CD14-positive monocyte (primary cell): ENCODE results near the gene SH3BGR. TPM values are rescaled to one million over a fixed set of nuclear protein-coding genes. Genes with fewer than 3 reads are reported as not detected.

Experiments used
- DNase-seq, 3 donors: peaks; one replicate each; pipeline ENCODE4 v3.0.0-alpha.2; 2011 to 2022
- H2AFZ ChIP-seq: 2 replicates; pipeline ENCODE4 v1.6.0; 2012; ENCODE audit warnings: mild to moderate bottlenecking, low read depth, low read length, inconsistent platforms; ENCODE audit not compliant: insufficient read depth, poor library complexity, severe bottlenecking
- H3K27ac ChIP-seq, 2 donors: 1 replicate in 1 of 2; 2 replicates in 1 of 2; pipeline ENCODE4 v1.5.1; 2012 to 2013; ENCODE audit warnings: low read length in 2 of 2, control low read depth in 1 of 2, inconsistent platforms in 1 of 2, low read depth in 1 of 2, mild to moderate bottlenecking in 1 of 2
- H3K27me3 ChIP-seq, 2 donors: one replicate each; pipeline versions ENCODE4 v1.6.0 to v1.6.1; 2011 to 2013; ENCODE audit warnings: low read length in 2 of 2; ENCODE audit not compliant: control insufficient read depth in 2 of 2, insufficient read depth in 2 of 2
- H3K36me3 ChIP-seq, 2 donors: replicated peaks in 1 of 2; 1 replicate in 1 of 2; 2 replicates in 1 of 2; pipeline versions ENCODE4 v1.5.1 to v1.6.1; 2012 to 2013; ENCODE audit warnings: low read length in 2 of 2, control low read depth in 1 of 2, inconsistent platforms in 1 of 2, mild to moderate bottlenecking in 1 of 2; ENCODE audit not compliant: insufficient read depth in 2 of 2, control insufficient read depth in 1 of 2
- H3K4me1 ChIP-seq, 2 donors: 1 replicate in 1 of 2; 2 replicates in 1 of 2; pipeline versions ENCODE4 v1.5.1 to v1.6.1; 2012 to 2013; ENCODE audit warnings: low read length in 2 of 2, control low read depth in 1 of 2, inconsistent platforms in 1 of 2, mild to moderate bottlenecking in 1 of 2, moderate library complexity in 1 of 2; ENCODE audit not compliant: insufficient read depth in 2 of 2, control insufficient read depth in 1 of 2
- H3K4me2 ChIP-seq: replicated peaks from 2 replicates; pipeline ENCODE3; 2012; ENCODE audit warnings: low read length, moderate library complexity, mild to moderate bottlenecking; ENCODE audit not compliant: poor library complexity, severe bottlenecking; ENCODE audit errors: extremely low read depth
- H3K4me3 ChIP-seq, 3 experiments: fragments of 200-600 bp in 1 of 3; sonication (generic) in 1 of 3; replicated peaks in 1 of 3; 1 replicate in 2 of 3; 2 replicates in 1 of 3; pipeline ENCODE4 v1.5.1; 2011 to 2013; ENCODE audit warnings: low read length in 3 of 3, mild to moderate bottlenecking in 3 of 3, control low read depth in 2 of 3, low read depth in 2 of 3, inconsistent platforms in 1 of 3, moderate library complexity in 1 of 3
- H3K79me2 ChIP-seq: 2 replicates; pipeline ENCODE4 v1.6.0; 2012; ENCODE audit warnings: mild to moderate bottlenecking, control low read depth, inconsistent platforms, low read length, moderate library complexity; ENCODE audit not compliant: insufficient read depth
- H3K9ac ChIP-seq: 2 replicates; pipeline ENCODE4 v1.6.0; 2017; ENCODE audit warnings: low read length, mild to moderate bottlenecking; ENCODE audit not compliant: insufficient read depth, poor library complexity, severe bottlenecking
- H3K9me3 ChIP-seq, 2 donors: replicated peaks in 1 of 2; 1 replicate in 1 of 2; 2 replicates in 1 of 2; pipeline versions ENCODE4 v1.5.1 to v1.6.1; 2012 to 2013; ENCODE audit warnings: low read length in 2 of 2, control low read depth in 1 of 2; ENCODE audit not compliant: control insufficient read depth in 1 of 2, insufficient read depth in 1 of 2
- H4K20me1 ChIP-seq: 2 replicates; pipeline ENCODE4 v1.6.0; 2012; ENCODE audit warnings: mild to moderate bottlenecking, low read length, control low read depth, moderate library complexity; ENCODE audit not compliant: insufficient read depth
- H3K27ac Mint-ChIP-seq, 7 donors: one replicate each; pipeline ENCODE4 v1.8.0; 2020; ENCODE audit warnings: mild to moderate bottlenecking in 7 of 7, mixed read lengths in 7 of 7, moderate library complexity in 6 of 7, inconsistent platforms in 2 of 7
- H3K27me3 Mint-ChIP-seq, 3 donors: one replicate each; pipeline ENCODE4 v1.8.0; 2021 to 2022; ENCODE audit warnings: low read depth in 3 of 3, mild to moderate bottlenecking in 3 of 3, mixed read lengths in 3 of 3, moderate library complexity in 3 of 3, inconsistent platforms in 1 of 3
- H3K36me3 Mint-ChIP-seq, 2 donors: one replicate each; pipeline ENCODE4 v1.8.0; 2020; ENCODE audit warnings: mixed read lengths in 2 of 2, inconsistent platforms in 1 of 2, mild to moderate bottlenecking in 1 of 2
- H3K4me1 Mint-ChIP-seq: one replicate; pipeline ENCODE4 v1.8.0; 2020; ENCODE audit warnings: mild to moderate bottlenecking, mixed read lengths
- H3K4me3 Mint-ChIP-seq, 2 donors: one replicate each; pipeline ENCODE4 v1.8.0; 2020; ENCODE audit warnings: mild to moderate bottlenecking in 2 of 2, mixed read lengths in 2 of 2, moderate library complexity in 1 of 2
- H3K9me3 Mint-ChIP-seq, 7 donors: one replicate each; pipeline ENCODE4 v1.8.0; 2020 to 2022; ENCODE audit warnings: mixed read lengths in 7 of 7, mild to moderate bottlenecking in 6 of 7, moderate library complexity in 6 of 7, inconsistent platforms in 2 of 7
- CTCF ChIP-seq: fragments of 200-600 bp; IDR thresholded peaks from one replicate; pipeline ENCODE4 v1.8.0; 2022; ENCODE audit warnings: antibody characterized with exemption, mild to moderate bottlenecking
- WGBS: methylation state at CpG from one replicate; pipeline ENCODE4 v1.1.5; 2013; ENCODE audit warnings: missing lambda C conversion rate; ENCODE audit not compliant: insufficient coverage; 5-methylcytosine and 5-hydroxymethylcytosine counted together
- intact Hi-C, 2 donors: fragments of 100-400 bp; cut with micrococcal nuclease; formaldehyde crosslinking; loops; one replicate each; pipeline versions ENCODE4 v1.15.0 to v1.15.1; 2023
- polyA plus RNA-seq, 3 donors: library from polyadenylated mRNA; depleted of rRNA in 1 of 3; unstranded in 2 of 3; stranded (reverse) in 1 of 3; fragments of 300-500 nt in 2 of 3; fragments of >200 nt in 1 of 3; fragmentation: Illumina TruSeq in 2 of 3; gene quantifications; 1 replicate in 2 of 3; 2 replicates in 1 of 3; pipeline ENCODE4 v1.2.3, GENCODE V29; 2012 to 2021

Gene SH3BGR
- polyA plus RNA-seq, 3 donors = 0.36 to 0.72 TPM; not detected in 1

DNA sequence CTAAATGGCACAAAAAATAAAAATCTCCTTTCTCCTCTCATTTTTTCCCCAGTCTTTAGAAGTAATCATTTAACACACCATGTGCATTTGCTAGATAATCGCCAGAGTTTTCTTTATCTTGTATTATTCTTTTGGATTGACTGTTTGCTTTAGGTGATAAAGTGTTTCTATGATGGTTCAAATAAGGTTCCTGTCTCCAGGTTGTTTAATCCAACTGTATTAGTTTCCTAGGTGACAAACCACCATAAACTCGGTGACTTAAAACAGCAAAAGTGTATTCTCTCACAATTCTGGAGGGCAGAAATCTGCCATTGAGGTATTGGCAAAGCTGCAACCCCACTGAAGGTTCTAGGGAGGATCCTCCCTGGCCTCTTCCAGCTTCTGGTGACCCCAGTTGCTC is 109.4 kb downstream of the SH3BGR start:
- no peaks in the 10 kb centered on the region for H3K36me3 ChIP-seq
- no peaks in the 10 kb centered on the region for H3K36me3 Mint-ChIP-seq
- intact Hi-C loops = no loop called here
- H3K4me3 ChIP-seq = no peak overlapping the region
- no peak for TF ChIP-seq CTCF
- H2AFZ ChIP-seq = no peak overlapping the region
- H3K9me3 ChIP-seq = no peaks in the 10 kb centered on the region
- H3K9ac ChIP-seq = no peak overlapping the region
- no peaks in the 10 kb centered on the region for H3K27me3 ChIP-seq
- no peak overlapping the region for H3K27ac ChIP-seq
- H3K79me2 ChIP-seq = no peaks in the 10 kb centered on the region
- H3K4me1 Mint-ChIP-seq = no peaks in the 10 kb centered on the region
- no peak overlapping the region for H3K4me3 Mint-ChIP-seq
- H3K27me3 Mint-ChIP-seq = peaks cover 3 to 4% (median 4%) of the 10 kb centered on the region in 3 donors
- H3K4me2 ChIP-seq = no peak overlapping the region
- no peak for DNase-seq
- H3K4me1 ChIP-seq = no peaks in the 10 kb centered on the region
- H4K20me1 ChIP-seq = no peaks in the 10 kb centered on the region
- H3K27ac Mint-ChIP-seq = no peak overlapping the region
- WGBS = no CpG with 5 or more reads among the region's 2 CpGs
- H3K9me3 Mint-ChIP-seq = peaks cover 0 to 6% (median 3%) of the 10 kb centered on the region in 7 donors

DNA sequence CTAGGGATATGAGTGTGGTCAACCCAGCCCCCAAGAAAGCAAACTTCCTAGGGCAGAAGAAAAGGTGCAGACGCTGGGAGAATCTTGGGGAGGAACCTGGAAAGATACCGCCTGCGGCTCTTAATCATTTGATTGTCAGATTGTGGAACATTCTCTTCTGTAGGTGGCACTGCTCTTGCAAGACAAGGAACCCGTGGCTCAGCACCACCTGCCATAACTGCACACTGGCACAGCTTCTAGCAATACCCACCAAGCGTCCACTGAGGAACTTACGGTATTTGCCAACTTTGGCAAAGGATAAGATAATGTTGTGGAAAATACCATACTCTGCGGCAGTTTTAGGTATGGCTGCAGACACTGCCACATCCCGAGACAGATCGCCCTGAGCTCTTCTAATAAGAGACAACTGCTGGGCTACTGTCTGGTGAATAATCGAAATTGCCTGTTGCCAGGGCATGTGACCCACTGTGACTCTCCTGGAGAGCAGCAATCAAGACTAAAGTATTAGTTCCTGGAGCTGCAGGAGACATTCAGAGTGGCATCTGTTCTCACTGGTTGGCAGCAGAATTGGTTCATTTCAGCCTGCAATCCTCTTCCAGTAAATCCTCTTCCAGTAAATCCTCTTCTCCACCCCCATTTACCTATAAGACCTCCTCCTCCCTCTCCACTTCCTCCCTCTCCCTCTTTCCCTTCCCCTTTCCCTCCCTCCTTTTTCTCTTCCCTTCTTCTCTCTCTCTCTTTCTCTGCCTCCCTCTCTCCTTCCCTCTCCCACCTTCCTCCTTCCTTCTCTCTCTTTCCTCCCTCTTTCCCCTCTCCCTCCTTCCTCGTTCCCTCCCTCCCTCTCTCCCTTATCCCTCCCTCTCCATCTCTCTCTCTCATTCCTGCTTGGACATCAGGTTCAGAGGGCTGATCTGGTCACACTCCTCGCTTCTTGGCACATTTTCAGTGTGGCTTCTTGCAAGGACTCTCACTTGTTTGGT is 111.3 kb downstream of the SH3BGR start:
- Histone ChIP-seq H2AFZ (no peak overlapping the region), H3K27me3 (no peaks in the 10 kb centered on the region), H3K27ac (no peak overlapping the region), H3K4me3 (no peak overlapping the region), H3K79me2 (no peaks in the 10 kb centered on the region), H3K36me3 (no peaks in the 10 kb centered on the region), H3K4me2 (no peak overlapping the region), H3K9ac (no peak overlapping the region), H3K4me1 (no peaks in the 10 kb centered on the region), H3K9me3 (no peaks in the 10 kb centered on the region), H4K20me1 (no peaks in the 10 kb centered on the region)
- 91% methylated on average over 8 of the region's 12 CpGs for WGBS
- no peak overlapping the region for H3K4me3 Mint-ChIP-seq
- no peaks in the 10 kb centered on the region for H3K36me3 Mint-ChIP-seq
- TF ChIP-seq CTCF = no peak
- intact Hi-C loops = no loop called here
- H3K4me1 Mint-ChIP-seq = no peaks in the 10 kb centered on the region
- peak overlapping the region in 1 of 7 donors; percentile 35 for H3K27ac Mint-ChIP-seq
- peaks cover 3 to 4% (median 4%) of the 10 kb centered on the region in 3 donors for H3K27me3 Mint-ChIP-seq
- peaks cover 0 to 5% (median 2%) of the 10 kb centered on the region in 7 donors for H3K9me3 Mint-ChIP-seq
- DNase-seq = no peak
